Natural killer cell (primary cell): ENCODE results near the gene SNPH. TPM values are rescaled to one million over a fixed set of nuclear protein-coding genes. Genes with fewer than 3 reads are reported as not detected.

Experiments
- ATAC-seq, 3 donors: fragments of 150-1000 bp in 2 of 3; fragments of 200-7000 bp in 1 of 3; cut with Tn5 transposase; 1 replicate in 1 of 3; 2 replicates in 2 of 3; pipeline ENCODE4 v1.10.0; 2021; ENCODE audit warnings: mild to moderate bottlenecking in 2 of 3, moderate library complexity in 2 of 3
- DNase-seq, 2 donors: peaks; one replicate each; pipeline versions ENCODE4 v3.0.0 to v3.0.0-alpha.2; 2013 to 2021; ENCODE audit warnings: mixed read lengths in 1 of 2
- H3K27ac ChIP-seq: one replicate; pipeline ENCODE4 v1.5.1; 2013; ENCODE audit warnings: mild to moderate bottlenecking, low read length
- H3K27me3 ChIP-seq: one replicate; pipeline ENCODE4 v1.6.1; 2013; ENCODE audit warnings: low read length; ENCODE audit not compliant: control insufficient read depth, insufficient read depth
- H3K36me3 ChIP-seq: one replicate; pipeline ENCODE4 v1.6.1; 2013; ENCODE audit warnings: low read length; ENCODE audit not compliant: control insufficient read depth, insufficient read depth
- H3K4me1 ChIP-seq: one replicate; pipeline ENCODE4 v1.6.1; 2013; ENCODE audit warnings: low read length; ENCODE audit not compliant: control insufficient read depth, insufficient read depth
- H3K4me3 ChIP-seq: one replicate; pipeline ENCODE4 v1.5.1; 2013; ENCODE audit warnings: low read length
- H3K9me3 ChIP-seq: one replicate; pipeline ENCODE4 v1.6.1; 2013; ENCODE audit warnings: low read length; ENCODE audit not compliant: control insufficient read depth, insufficient read depth
- H3K27ac Mint-ChIP-seq, 2 donors: one replicate each; pipeline ENCODE4 v1.8.0; 2022; ENCODE audit warnings: mild to moderate bottlenecking in 2 of 2, mixed read lengths in 2 of 2, moderate library complexity in 1 of 2
- H3K27me3 Mint-ChIP-seq, 2 donors: one replicate each; pipeline ENCODE4 v1.8.0; 2022; ENCODE audit warnings: low read depth in 2 of 2, mixed read lengths in 2 of 2
- H3K36me3 Mint-ChIP-seq: one replicate; pipeline ENCODE4 v1.8.0; 2022; ENCODE audit warnings: mixed read lengths
- H3K4me1 Mint-ChIP-seq, 2 donors: one replicate each; pipeline ENCODE4 v1.8.0; 2022; ENCODE audit warnings: mixed read lengths in 2 of 2
- H3K4me3 Mint-ChIP-seq: one replicate; pipeline ENCODE4 v1.8.0; 2022; ENCODE audit warnings: mild to moderate bottlenecking, moderate library complexity, mixed read lengths
- H3K9me3 Mint-ChIP-seq, 2 donors: one replicate each; pipeline ENCODE4 v1.8.0; 2022; ENCODE audit warnings: mixed read lengths in 2 of 2
- CTCF ChIP-seq: fragments of 200-600 bp; IDR thresholded peaks from one replicate; pipeline ENCODE4 v1.8.0; 2022; ENCODE audit warnings: antibody characterized with exemption
- WGBS: methylation state at CpG from one replicate; pipeline ENCODE4 v1.1.7; 2013; ENCODE audit warnings: missing lambda C conversion rate; ENCODE audit not compliant: insufficient coverage; 5-methylcytosine and 5-hydroxymethylcytosine counted together
- intact Hi-C: fragments of 100-400 bp; cut with micrococcal nuclease; formaldehyde crosslinking; loops from one replicate; pipeline ENCODE4 v1.14.2; 2022
- total RNA-seq, 4 donors: library from RNA; stranded (reverse); fragments of 120-200 nt in 1 of 4; gene quantifications; one replicate each; pipeline versions ENCODE4 v1.2.3 to v1.2.4, GENCODE V29; 2013 to 2022

SNPH gene
- total RNA-seq, 3 donors from 2014 or later (not counting 1 experiment from before 2014, with no cell fraction given), result 3.1 to 5.9 (median 5.8) TPM

GRCh38 chr20:1353956-1354355 lies 87.9 kb downstream of the SNPH start:
- peaks cover 0 to 5% of the 10 kb centered on the region in 2 donors for H3K4me1 Mint-ChIP-seq
- ATAC-seq, result no peak
- no peak overlapping the region for H3K4me3 Mint-ChIP-seq
- DNase-seq, result no peak
- intact Hi-C loops, result no loop called here
- H3K9me3 Mint-ChIP-seq, result peaks cover 2% of the 10 kb centered on the region in 2 donors
- TF ChIP-seq CTCF, result no peak
- Histone ChIP-seq H3K9me3 (no peaks in the 10 kb centered on the region), H3K27ac (no peak overlapping the region), H3K27me3 (no peaks in the 10 kb centered on the region), H3K4me1 (no peaks in the 10 kb centered on the region), H3K36me3 (no peaks in the 10 kb centered on the region), H3K4me3 (no peak overlapping the region)
- H3K27ac Mint-ChIP-seq, result no peak overlapping the region
- H3K36me3 Mint-ChIP-seq, result peaks cover 36% of the 10 kb centered on the region
- H3K27me3 Mint-ChIP-seq, result no peaks in the 10 kb centered on the region

GRCh38 chr20:1357921-1358671 lies 92.0 kb downstream of the SNPH start:
- Mint-ChIP-seq H3K4me3 (no peak overlapping the region), H3K27ac (no peak overlapping the region), H3K36me3 (peaks cover 29% of the 10 kb centered on the region), H3K4me1 (peaks cover 10 to 15% of the 10 kb centered on the region in 2 donors), H3K27me3 (no peaks in the 10 kb centered on the region), H3K9me3 (no peaks in the 10 kb centered on the region)
- Histone ChIP-seq H3K27me3 (no peaks in the 10 kb centered on the region), H3K36me3 (peaks cover 13% of the 10 kb centered on the region), H3K9me3 (no peaks in the 10 kb centered on the region), H3K4me3 (no peak overlapping the region), H3K4me1 (peaks cover 6% of the 10 kb centered on the region), H3K27ac (no peak overlapping the region)
- DNase-seq, result no peak
- intact Hi-C loops, result no loop called here
- no peak for ATAC-seq
- 78% methylated on average over 9 of the region's 9 CpGs for WGBS
- TF ChIP-seq CTCF, result no peak

Other genes with a start within 250 kb of the SNPH start
- gene PSMF1, start 147.7 kb upstream of the SNPH start, total RNA-seq, result 100 to 1,000 TPM in 2 of 3 donors, 10 to 100 TPM in 1; 97.1 to 107 (median 101) TPM
- gene TMEM74B, start 81.3 kb upstream of the SNPH start, total RNA-seq, result under 1 TPM in 1 of 3 donors, not detected in 2; 0.35 TPM
- gene C20orf202, start 62.8 kb upstream of the SNPH start, total RNA-seq, result under 1 TPM; 0.16 to 0.75 (median 0.60) TPM
- not detected for gene RAD21L1, start 40.2 kb upstream of the SNPH start, total RNA-seq
- 1 to 10 TPM; 2.0 to 2.7 (median 2.6) TPM for gene SDCBP2, start 62.8 kb downstream of the SNPH start, total RNA-seq
- gene FKBP1A, start 126.8 kb downstream of the SNPH start, total RNA-seq, result 10 to 100 TPM; 74.6 to 76.4 (median 75.4) TPM
- gene NSFL1C, start 200.6 kb downstream of the SNPH start, total RNA-seq, result 10 to 100 TPM; 53.9 to 69.0 (median 66.2) TPM
- 1 to 10 TPM; 1.1 to 2.2 (median 1.5) TPM for gene SIRPB2, start 225.1 kb downstream of the SNPH start, total RNA-seq